CD14-positive monocyte (primary cell): ENCODE data around the gene TDP1. TPM values are rescaled to one million over a fixed set of nuclear protein-coding genes. Genes with fewer than 3 reads are reported as not detected.

Source experiments
- DNase-seq, 3 donors: peaks; one replicate each; pipeline ENCODE4 v3.0.0-alpha.2; 2011 to 2022
- H2AFZ ChIP-seq: 2 replicates; pipeline ENCODE4 v1.6.0; 2012; ENCODE audit warnings: mild to moderate bottlenecking, low read depth, low read length, inconsistent platforms; ENCODE audit not compliant: insufficient read depth, poor library complexity, severe bottlenecking
- H3K27ac ChIP-seq, 2 donors: 1 replicate in 1 of 2; 2 replicates in 1 of 2; pipeline ENCODE4 v1.5.1; 2012 to 2013; ENCODE audit warnings: low read length in 2 of 2, control low read depth in 1 of 2, inconsistent platforms in 1 of 2, low read depth in 1 of 2, mild to moderate bottlenecking in 1 of 2
- H3K27me3 ChIP-seq, 2 donors: one replicate each; pipeline versions ENCODE4 v1.6.0 to v1.6.1; 2011 to 2013; ENCODE audit warnings: low read length in 2 of 2; ENCODE audit not compliant: control insufficient read depth in 2 of 2, insufficient read depth in 2 of 2
- H3K36me3 ChIP-seq, 2 donors: replicated peaks in 1 of 2; 1 replicate in 1 of 2; 2 replicates in 1 of 2; pipeline versions ENCODE4 v1.5.1 to v1.6.1; 2012 to 2013; ENCODE audit warnings: low read length in 2 of 2, control low read depth in 1 of 2, inconsistent platforms in 1 of 2, mild to moderate bottlenecking in 1 of 2; ENCODE audit not compliant: insufficient read depth in 2 of 2, control insufficient read depth in 1 of 2
- H3K4me1 ChIP-seq, 2 donors: 1 replicate in 1 of 2; 2 replicates in 1 of 2; pipeline versions ENCODE4 v1.5.1 to v1.6.1; 2012 to 2013; ENCODE audit warnings: low read length in 2 of 2, control low read depth in 1 of 2, inconsistent platforms in 1 of 2, mild to moderate bottlenecking in 1 of 2, moderate library complexity in 1 of 2; ENCODE audit not compliant: insufficient read depth in 2 of 2, control insufficient read depth in 1 of 2
- H3K4me2 ChIP-seq: replicated peaks from 2 replicates; pipeline ENCODE3; 2012; ENCODE audit warnings: low read length, moderate library complexity, mild to moderate bottlenecking; ENCODE audit not compliant: poor library complexity, severe bottlenecking; ENCODE audit errors: extremely low read depth
- H3K4me3 ChIP-seq, 3 experiments: fragments of 200-600 bp in 1 of 3; sonication (generic) in 1 of 3; replicated peaks in 1 of 3; 1 replicate in 2 of 3; 2 replicates in 1 of 3; pipeline ENCODE4 v1.5.1; 2011 to 2013; ENCODE audit warnings: low read length in 3 of 3, mild to moderate bottlenecking in 3 of 3, control low read depth in 2 of 3, low read depth in 2 of 3, inconsistent platforms in 1 of 3, moderate library complexity in 1 of 3
- H3K79me2 ChIP-seq: 2 replicates; pipeline ENCODE4 v1.6.0; 2012; ENCODE audit warnings: mild to moderate bottlenecking, control low read depth, inconsistent platforms, low read length, moderate library complexity; ENCODE audit not compliant: insufficient read depth
- H3K9ac ChIP-seq: 2 replicates; pipeline ENCODE4 v1.6.0; 2017; ENCODE audit warnings: low read length, mild to moderate bottlenecking; ENCODE audit not compliant: insufficient read depth, poor library complexity, severe bottlenecking
- H3K9me3 ChIP-seq, 2 donors: replicated peaks in 1 of 2; 1 replicate in 1 of 2; 2 replicates in 1 of 2; pipeline versions ENCODE4 v1.5.1 to v1.6.1; 2012 to 2013; ENCODE audit warnings: low read length in 2 of 2, control low read depth in 1 of 2; ENCODE audit not compliant: control insufficient read depth in 1 of 2, insufficient read depth in 1 of 2
- H4K20me1 ChIP-seq: 2 replicates; pipeline ENCODE4 v1.6.0; 2012; ENCODE audit warnings: mild to moderate bottlenecking, low read length, control low read depth, moderate library complexity; ENCODE audit not compliant: insufficient read depth
- H3K27ac Mint-ChIP-seq, 7 donors: one replicate each; pipeline ENCODE4 v1.8.0; 2020; ENCODE audit warnings: mild to moderate bottlenecking in 7 of 7, mixed read lengths in 7 of 7, moderate library complexity in 6 of 7, inconsistent platforms in 2 of 7
- H3K27me3 Mint-ChIP-seq, 3 donors: one replicate each; pipeline ENCODE4 v1.8.0; 2021 to 2022; ENCODE audit warnings: low read depth in 3 of 3, mild to moderate bottlenecking in 3 of 3, mixed read lengths in 3 of 3, moderate library complexity in 3 of 3, inconsistent platforms in 1 of 3
- H3K36me3 Mint-ChIP-seq, 2 donors: one replicate each; pipeline ENCODE4 v1.8.0; 2020; ENCODE audit warnings: mixed read lengths in 2 of 2, inconsistent platforms in 1 of 2, mild to moderate bottlenecking in 1 of 2
- H3K4me1 Mint-ChIP-seq: one replicate; pipeline ENCODE4 v1.8.0; 2020; ENCODE audit warnings: mild to moderate bottlenecking, mixed read lengths
- H3K4me3 Mint-ChIP-seq, 2 donors: one replicate each; pipeline ENCODE4 v1.8.0; 2020; ENCODE audit warnings: mild to moderate bottlenecking in 2 of 2, mixed read lengths in 2 of 2, moderate library complexity in 1 of 2
- H3K9me3 Mint-ChIP-seq, 7 donors: one replicate each; pipeline ENCODE4 v1.8.0; 2020 to 2022; ENCODE audit warnings: mixed read lengths in 7 of 7, mild to moderate bottlenecking in 6 of 7, moderate library complexity in 6 of 7, inconsistent platforms in 2 of 7
- WGBS: methylation state at CpG from one replicate; pipeline ENCODE4 v1.1.5; 2013; ENCODE audit warnings: missing lambda C conversion rate; ENCODE audit not compliant: insufficient coverage; 5-methylcytosine and 5-hydroxymethylcytosine counted together
- intact Hi-C, 2 donors: fragments of 100-400 bp; cut with micrococcal nuclease; formaldehyde crosslinking; loops; one replicate each; pipeline versions ENCODE4 v1.15.0 to v1.15.1; 2023
- polyA plus RNA-seq, 3 donors: library from polyadenylated mRNA; depleted of rRNA in 1 of 3; unstranded in 2 of 3; stranded (reverse) in 1 of 3; fragments of 300-500 nt in 2 of 3; fragments of >200 nt in 1 of 3; fragmentation: Illumina TruSeq in 2 of 3; gene quantifications; 1 replicate in 2 of 3; 2 replicates in 1 of 3; pipeline ENCODE4 v1.2.3, GENCODE V29; 2012 to 2021
- TF ChIP-seq, protein P1 (sequence below): fragments of 200-600 bp; IDR thresholded peaks from one replicate; pipeline ENCODE4 v1.8.0; 2022; ENCODE audit warnings: antibody characterized with exemption, mild to moderate bottlenecking

Gene TDP1
- polyA plus RNA-seq, 3 donors = 9.2 to 13.4 (median 10.6) TPM

GRCh38 chr14:89992273-89992672 is 36.5 kb downstream of the TDP1 start:
- Histone ChIP-seq H3K27ac (no peak overlapping the region), H2AFZ (no peak overlapping the region), H3K4me3 (no peak overlapping the region), H4K20me1 (no peaks in the 10 kb centered on the region), H3K79me2 (no peaks in the 10 kb centered on the region), H3K27me3 (no peaks in the 10 kb centered on the region), H3K9ac (no peak overlapping the region), H3K4me2 (no peak overlapping the region), H3K4me1 (no peaks in the 10 kb centered on the region), H3K36me3 (peaks cover 79 to 98% of the 10 kb centered on the region in 2 donors), H3K9me3 (no peaks in the 10 kb centered on the region)
- Mint-ChIP-seq H3K36me3 (peaks cover 73 to 79% of the 10 kb centered on the region in 2 donors), H3K27ac (no peak overlapping the region), H3K9me3 (no peaks in the 10 kb centered on the region), H3K4me1 (no peaks in the 10 kb centered on the region), H3K27me3 (peaks cover 0 to 2% (median 0%) of the 10 kb centered on the region in 3 donors), H3K4me3 (no peak overlapping the region)
- WGBS = no CpG with 5 or more reads among the region's 3 CpGs
- intact Hi-C loops = no loop called here
- no peak for DNase-seq
- TF ChIP-seq, protein P1, sequence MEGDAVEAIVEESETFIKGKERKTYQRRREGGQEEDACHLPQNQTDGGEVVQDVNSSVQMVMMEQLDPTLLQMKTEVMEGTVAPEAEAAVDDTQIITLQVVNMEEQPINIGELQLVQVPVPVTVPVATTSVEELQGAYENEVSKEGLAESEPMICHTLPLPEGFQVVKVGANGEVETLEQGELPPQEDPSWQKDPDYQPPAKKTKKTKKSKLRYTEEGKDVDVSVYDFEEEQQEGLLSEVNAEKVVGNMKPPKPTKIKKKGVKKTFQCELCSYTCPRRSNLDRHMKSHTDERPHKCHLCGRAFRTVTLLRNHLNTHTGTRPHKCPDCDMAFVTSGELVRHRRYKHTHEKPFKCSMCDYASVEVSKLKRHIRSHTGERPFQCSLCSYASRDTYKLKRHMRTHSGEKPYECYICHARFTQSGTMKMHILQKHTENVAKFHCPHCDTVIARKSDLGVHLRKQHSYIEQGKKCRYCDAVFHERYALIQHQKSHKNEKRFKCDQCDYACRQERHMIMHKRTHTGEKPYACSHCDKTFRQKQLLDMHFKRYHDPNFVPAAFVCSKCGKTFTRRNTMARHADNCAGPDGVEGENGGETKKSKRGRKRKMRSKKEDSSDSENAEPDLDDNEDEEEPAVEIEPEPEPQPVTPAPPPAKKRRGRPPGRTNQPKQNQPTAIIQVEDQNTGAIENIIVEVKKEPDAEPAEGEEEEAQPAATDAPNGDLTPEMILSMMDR = no peak

- Mint-ChIP-seq H3K27ac (peak overlapping the region in 1 of 7 donors; percentile 40), H3K27me3 (no peaks in the 10 kb centered on the region), H3K4me3 (no peak overlapping the region), H3K36me3 (peaks cover 61 to 71% of the 10 kb centered on the region in 2 donors), H3K9me3 (no peaks in the 10 kb centered on the region), H3K4me1 (no peaks in the 10 kb centered on the region)
- no peak for DNase-seq
- Histone ChIP-seq H3K9ac (no peak overlapping the region), H2AFZ (no peak overlapping the region), H3K4me3 (no peak overlapping the region), H3K4me1 (no peaks in the 10 kb centered on the region), H3K79me2 (no peaks in the 10 kb centered on the region), H3K27ac (no peak overlapping the region), H3K27me3 (no peaks in the 10 kb centered on the region), H4K20me1 (no peaks in the 10 kb centered on the region), H3K36me3 (peaks cover 60 to 89% of the 10 kb centered on the region in 2 donors), H3K9me3 (no peaks in the 10 kb centered on the region), H3K4me2 (no peak overlapping the region)
- no CpG with 5 or more reads among the region's 1 CpG for WGBS
- TF ChIP-seq, protein P1 = no peak
- intact Hi-C loops = no loop called here
Observed at GRCh38 chr14:89996963-89997362, 41.2 kb downstream of the TDP1 start.
